T47D (cell line): ENCODE results near the gene CAVIN4.

Experiments
- DNase-seq, 2 experiments: peaks; one replicate each; pipeline versions ENCODE4 v3.0.0 to v3.0.0-alpha.2; 2011 to 2012; ENCODE audit warnings: low read depth in 1 of 2, low spot score in 1 of 2
- JUND ChIP-seq: IDR thresholded peaks from 2 replicates; pipeline ENCODE4 v1.6.1; 2012; ENCODE audit warnings: low read depth
- in situ Hi-C: cut with HindIII; loops from 2 replicates; pipeline ENCODE4 v1.10.0; 2016; ENCODE audit warnings: low sequenced_read_pairs, low pct_unique_long_range_greater_than_20kb

CAVIN4 gene

GRCh38 chr9:100579665-100580064 is 1.8 kb downstream of the CAVIN4 start:
- no peak for DNase-seq
- no peak for TF ChIP-seq JUND
- in situ Hi-C loops: no loop called here

GRCh38 chr9:100580257-100580656 is 2.4 kb downstream of the CAVIN4 start:
- DNase-seq: no peak
- in situ Hi-C loops: no loop called here
- no peak for TF ChIP-seq JUND

- in situ Hi-C loops: no loop called here
Observed at GRCh38 chr9:100581081-100581480, 3.2 kb downstream of the CAVIN4 start.

GRCh38 chr9:100581661-100582060 is 3.8 kb downstream of the CAVIN4 start:
- no peak for DNase-seq
- TF ChIP-seq JUND: no peak
- in situ Hi-C loops: no loop called here

More at GRCh38 chr9:100581081-100581480, 3.2 kb downstream of the CAVIN4 start:
- no peak for DNase-seq
- no peak for TF ChIP-seq JUND

- DNase-seq: no peak
- in situ Hi-C loops: no loop called here
- no peak for TF ChIP-seq JUND
Observed at GRCh38 chr9:100583014-100583802, 5.3 kb downstream of the CAVIN4 start.

DNA sequence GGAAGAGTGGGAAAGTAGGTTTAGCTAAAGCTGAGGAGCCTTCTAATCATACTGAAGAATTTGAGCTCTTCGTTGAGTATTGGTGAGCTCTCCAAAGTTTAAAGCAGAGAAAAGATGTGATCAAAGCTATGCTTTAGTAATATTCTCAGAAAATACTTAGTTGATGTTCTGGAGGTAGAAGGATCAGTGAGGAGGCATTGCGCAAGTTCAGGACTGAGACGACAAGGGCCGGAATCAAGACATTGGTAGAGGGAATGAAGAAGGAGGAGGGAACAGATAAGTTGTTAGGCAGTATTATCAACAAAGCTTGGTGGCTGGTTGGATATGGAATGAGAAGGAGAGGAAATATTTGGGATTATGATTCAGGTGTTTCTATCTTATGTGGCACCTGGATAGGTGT is 7.1 kb downstream of the CAVIN4 start:
- no peak for DNase-seq
- in situ Hi-C loops: no loop called here
- TF ChIP-seq JUND: no peak

GRCh38 chr9:100586093-100586492 is 8.2 kb downstream of the CAVIN4 start:
- DNase-seq: no peak
- in situ Hi-C loops: no loop called here
- no peak for TF ChIP-seq JUND

DNA sequence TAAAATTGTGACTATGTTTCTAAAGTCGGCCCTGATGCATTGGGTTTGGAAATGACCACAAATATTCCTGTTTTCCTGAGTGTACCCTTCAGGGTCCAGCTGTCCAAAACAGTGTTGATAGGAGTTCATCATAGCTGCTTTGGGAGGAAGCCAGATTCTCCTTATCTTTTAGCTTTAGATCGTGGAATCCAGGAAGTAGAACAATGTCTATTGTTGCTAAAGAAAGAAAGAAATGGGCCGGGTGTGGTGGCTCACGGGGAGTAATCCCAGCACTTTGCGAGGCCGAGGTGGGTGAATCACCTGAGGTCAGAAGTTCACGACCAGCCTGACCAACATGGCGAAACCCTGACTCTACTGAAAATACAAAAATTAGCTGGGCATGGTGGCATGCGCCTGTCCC is 9.5 kb downstream of the CAVIN4 start:
- in situ Hi-C loops: no loop called here
- no peak for TF ChIP-seq JUND
- no peak for DNase-seq

GRCh38 chr9:100589582-100589981 is 11.7 kb downstream of the CAVIN4 start:
- in situ Hi-C loops: no loop called here
- DNase-seq: no peak
- no peak for TF ChIP-seq JUND

DNA sequence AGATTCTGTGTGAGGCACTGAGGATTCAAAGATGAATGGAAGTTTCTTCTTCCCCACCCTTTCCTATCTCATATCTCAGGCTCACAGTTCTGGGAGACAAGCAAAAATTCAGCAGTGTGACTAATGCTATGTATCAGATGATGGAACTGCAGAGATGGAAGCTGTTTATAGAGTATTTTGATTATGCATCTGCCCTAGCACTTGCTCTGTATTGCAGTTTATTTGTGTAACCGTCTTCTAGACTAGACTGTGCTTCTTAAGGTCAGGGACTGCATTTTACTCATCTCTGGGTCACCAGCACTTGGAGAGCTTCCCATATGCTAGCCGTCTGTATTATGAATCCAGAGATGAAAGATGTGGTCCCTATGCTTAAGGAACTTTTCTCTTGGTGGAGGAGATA is 12.6 kb downstream of the CAVIN4 start:
- DNase-seq: no peak
- in situ Hi-C loops: no loop called here
- no peak for TF ChIP-seq JUND

- no peak for TF ChIP-seq JUND
- DNase-seq: no peak
- in situ Hi-C loops: no loop called here
Observed at GRCh38 chr9:100591139-100591538, 13.3 kb downstream of the CAVIN4 start.

DNA sequence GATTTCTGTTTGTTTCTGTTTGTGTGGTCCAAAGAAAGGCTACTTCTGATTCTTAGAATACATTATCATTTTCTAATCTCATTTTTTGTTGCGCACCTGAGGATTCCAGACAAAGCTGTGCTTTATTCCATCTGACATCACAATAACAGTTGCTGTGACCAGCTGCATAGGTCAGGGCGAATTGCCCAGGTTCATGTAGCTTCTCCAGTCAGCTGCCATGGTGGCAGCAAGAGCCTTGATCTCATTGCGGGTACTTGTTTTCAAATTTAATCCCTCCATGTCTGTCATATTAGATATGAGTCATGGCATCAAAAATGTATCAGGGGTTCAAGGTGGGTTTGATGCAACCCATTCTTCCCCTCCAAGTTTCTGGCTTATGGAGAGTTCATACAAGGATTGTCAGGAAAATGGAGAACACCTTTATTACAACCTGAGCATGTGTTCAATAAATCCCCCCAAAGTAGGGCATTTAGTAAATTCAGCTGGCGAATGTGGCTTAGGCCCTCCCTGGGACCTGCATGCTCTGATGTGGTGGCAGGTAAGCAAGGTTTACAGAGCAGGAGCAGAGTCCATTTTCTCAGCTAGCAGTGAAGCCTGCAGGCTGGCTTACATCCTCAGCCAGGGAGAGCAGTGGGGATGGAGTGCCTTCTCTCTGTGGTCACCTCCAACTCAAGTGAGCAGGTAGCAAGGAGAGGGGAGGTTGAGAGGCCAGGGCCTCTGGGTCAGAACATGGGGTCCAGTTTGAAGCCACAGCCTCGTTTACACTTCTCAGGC is 13.9 kb downstream of the CAVIN4 start:
- DNase-seq: no peak
- in situ Hi-C loops: no loop called here
- no peak for TF ChIP-seq JUND
